Retinal pigment epithelial cell (primary cell): ENCODE data around the gene PTPN23.

Experiments used
- DNase-seq: peaks from one replicate; pipeline ENCODE4 v3.0.0-alpha.2; 2010; ENCODE audit warnings: low read depth
- H3K4me3 ChIP-seq: 2 replicates; pipeline ENCODE4 v1.5.1; 2011; ENCODE audit warnings: mild to moderate bottlenecking, low read length, control low read depth, moderate library complexity
- CTCF ChIP-seq: conservative IDR thresholded peaks from 2 replicates; pipeline ENCODE4 v1.5.1; 2011; ENCODE audit warnings: low read depth, low read length, control low read depth, inconsistent platforms

PTPN23 gene

GRCh38 chr3:47342812-47343211 lies 38.0 kb upstream of the PTPN23 start:
- TF ChIP-seq CTCF, result no peak
- H3K4me3 ChIP-seq, result no peak overlapping the region
- no peak for DNase-seq

GRCh38 chr3:47343471-47343971 lies 37.3 kb upstream of the PTPN23 start:
- TF ChIP-seq CTCF, result no peak
- DNase-seq, result no peak
- H3K4me3 ChIP-seq, result no peak overlapping the region

GRCh38 chr3:47344971-47345370 lies 35.9 kb upstream of the PTPN23 start:
- no peak for TF ChIP-seq CTCF
- H3K4me3 ChIP-seq, result no peak overlapping the region
- DNase-seq, result no peak

GRCh38 chr3:47347217-47347801 lies 33.5 kb upstream of the PTPN23 start:
- DNase-seq, result no peak

GRCh38 chr3:47348411-47349154 lies 32.2 kb upstream of the PTPN23 start:
- no peak for TF ChIP-seq CTCF
- no peak overlapping the region for H3K4me3 ChIP-seq
- no peak for DNase-seq

More at GRCh38 chr3:47347217-47347801, 33.5 kb upstream of the PTPN23 start:
- TF ChIP-seq CTCF, result no peak
- H3K4me3 ChIP-seq, result no peak overlapping the region

GRCh38 chr3:47355010-47355409 lies 25.8 kb upstream of the PTPN23 start:
- TF ChIP-seq CTCF, result no peak
- no peak for DNase-seq
- H3K4me3 ChIP-seq, result no peak overlapping the region

GRCh38 chr3:47356201-47356600 lies 24.6 kb upstream of the PTPN23 start:
- no peak overlapping the region for H3K4me3 ChIP-seq
- no peak for TF ChIP-seq CTCF
- DNase-seq, result no peak
